ENCODE data around the gene MOB3A. TPM values are rescaled to one million over a fixed set of nuclear protein-coding genes. Genes with fewer than 3 reads are reported as not detected.

MOB3A gene
- total and polyA plus RNA-seq, 5 donors, result 9.5 to 27.0 (median 21.6) TPM

- DNase-seq (peak in 2 of 3 donors; percentile 58 to 61), ATAC-seq (no peak)
- peaks cover 20% of the 10 kb centered on the region for H3K4me1 ChIP-seq (ENCODE audit: control insufficient read depth, insufficient read depth, low read length)
- intact Hi-C loops (cut with DNase I), result no loop called here
- 72% methylated on average over 17 of the region's 17 CpGs for WGBS
- no peak overlapping the region for H3K27ac ChIP-seq (ENCODE audit: low read length)
- no peak overlapping the region for H3K4me3 ChIP-seq (ENCODE audit: low read length)
- no peaks in the 10 kb centered on the region for H3K27me3 ChIP-seq (ENCODE audit: control insufficient read depth, insufficient read depth)
- H3K9me3 ChIP-seq (ENCODE audit: control insufficient read depth, low read length), result no peaks in the 10 kb centered on the region
These were observed 47.8 kb downstream of the MOB3A start for GRCh38 chr19:2048104-2048958.

DNA sequence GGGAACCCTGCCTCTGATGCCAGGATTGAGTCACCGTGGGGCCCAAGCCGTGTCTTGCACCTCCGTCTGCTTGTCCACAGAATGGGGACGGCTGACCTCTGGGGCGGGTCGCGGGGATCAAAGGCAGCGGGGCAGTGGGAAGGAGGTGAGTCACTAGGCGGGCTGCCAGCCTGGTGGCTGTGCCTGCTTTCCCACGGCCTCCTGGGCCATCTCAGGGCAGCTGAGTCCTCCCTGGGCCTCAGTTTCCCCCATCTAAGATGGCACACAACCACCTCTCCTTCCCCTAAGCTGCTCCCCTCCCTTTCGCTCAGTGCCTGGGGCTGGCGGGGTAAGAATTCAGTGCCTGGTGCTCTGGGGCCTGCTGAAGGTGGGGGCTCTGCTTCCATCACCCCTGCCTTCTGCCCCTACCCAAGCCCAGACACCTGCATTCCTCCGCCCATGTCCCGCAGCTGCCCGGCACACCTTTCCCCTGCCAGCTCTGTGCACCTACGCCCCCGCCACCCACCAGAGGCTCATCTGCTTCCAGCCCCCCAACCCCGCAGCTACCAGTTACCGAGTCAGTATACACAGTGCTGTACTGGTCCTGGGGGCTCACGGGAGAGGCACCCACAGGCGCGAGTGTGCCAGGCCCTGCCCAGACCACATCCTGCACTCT is 48.5 kb downstream of the MOB3A start:
- H3K4me1 ChIP-seq (ENCODE audit: control insufficient read depth, insufficient read depth, low read length), result peaks cover 24% of the 10 kb centered on the region

DNA sequence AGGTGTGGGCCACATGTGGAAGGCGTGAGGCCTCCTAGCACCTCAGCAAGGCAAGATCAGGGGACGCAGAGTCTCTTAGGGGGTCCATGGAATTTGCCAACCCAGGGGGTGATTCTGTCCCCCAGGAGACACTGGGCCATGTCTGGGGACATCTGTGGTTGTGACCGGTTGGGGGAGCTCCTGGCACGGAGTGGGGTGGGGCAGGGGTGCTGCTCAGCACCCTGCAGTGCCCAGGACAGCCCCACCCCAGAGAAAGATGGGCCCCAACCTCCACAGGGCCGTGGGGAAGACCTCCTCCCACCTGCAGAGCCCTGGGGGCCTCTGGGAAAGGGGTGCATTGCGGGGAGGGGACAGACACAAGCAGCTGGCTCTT is 49.1 kb downstream of the MOB3A start:
- Histone ChIP-seq H3K9me3 (ENCODE audit: control insufficient read depth, low read length) (no peaks in the 10 kb centered on the region), H3K4me1 (ENCODE audit: control insufficient read depth, insufficient read depth, low read length) (peaks cover 24% of the 10 kb centered on the region), H3K27ac (ENCODE audit: low read length) (no peak overlapping the region), H3K27me3 (ENCODE audit: control insufficient read depth, insufficient read depth) (no peaks in the 10 kb centered on the region), H3K4me3 (ENCODE audit: low read length) (no peak overlapping the region)
- DNase-seq (peak in 1 of 3 donors; percentile 39), ATAC-seq (no peak)
- WGBS, result 84% methylated on average over 6 of the region's 6 CpGs
- intact Hi-C loops (cut with DNase I), result no loop called here

More for the DNA sequence above, 48.5 kb downstream of the MOB3A start:
- 77% methylated on average over 22 of the region's 22 CpGs for WGBS
- no peaks in the 10 kb centered on the region for H3K9me3 ChIP-seq (ENCODE audit: control insufficient read depth, low read length)
- no peak overlapping the region for H3K4me3 ChIP-seq (ENCODE audit: low read length)
- DNase-seq (peak; percentile 70 to 80 (median 73)), ATAC-seq (no peak)
- H3K27me3 ChIP-seq (ENCODE audit: control insufficient read depth, insufficient read depth), result no peaks in the 10 kb centered on the region
- intact Hi-C loops (cut with DNase I), result no loop called here
- H3K27ac ChIP-seq (ENCODE audit: low read length), result no peak overlapping the region

GRCh38 chr19:2046046-2046907 is 49.8 kb downstream of the MOB3A start:
- no peaks in the 10 kb centered on the region for H3K27me3 ChIP-seq (ENCODE audit: control insufficient read depth, insufficient read depth)
- ATAC-seq, result no peak
- no peak overlapping the region for H3K27ac ChIP-seq (ENCODE audit: low read length)
- peak in 2 of 3 donors; percentile 52 to 63 for DNase-seq
- H3K9me3 ChIP-seq (ENCODE audit: control insufficient read depth, low read length), result no peaks in the 10 kb centered on the region
- intact Hi-C loops (cut with DNase I), result no loop called here
- H3K4me1 ChIP-seq (ENCODE audit: control insufficient read depth, insufficient read depth, low read length), result peaks cover 24% of the 10 kb centered on the region
- 91% methylated on average over 50 of the region's 50 CpGs for WGBS
- H3K4me3 ChIP-seq (ENCODE audit: low read length), result no peak overlapping the region

DNA sequence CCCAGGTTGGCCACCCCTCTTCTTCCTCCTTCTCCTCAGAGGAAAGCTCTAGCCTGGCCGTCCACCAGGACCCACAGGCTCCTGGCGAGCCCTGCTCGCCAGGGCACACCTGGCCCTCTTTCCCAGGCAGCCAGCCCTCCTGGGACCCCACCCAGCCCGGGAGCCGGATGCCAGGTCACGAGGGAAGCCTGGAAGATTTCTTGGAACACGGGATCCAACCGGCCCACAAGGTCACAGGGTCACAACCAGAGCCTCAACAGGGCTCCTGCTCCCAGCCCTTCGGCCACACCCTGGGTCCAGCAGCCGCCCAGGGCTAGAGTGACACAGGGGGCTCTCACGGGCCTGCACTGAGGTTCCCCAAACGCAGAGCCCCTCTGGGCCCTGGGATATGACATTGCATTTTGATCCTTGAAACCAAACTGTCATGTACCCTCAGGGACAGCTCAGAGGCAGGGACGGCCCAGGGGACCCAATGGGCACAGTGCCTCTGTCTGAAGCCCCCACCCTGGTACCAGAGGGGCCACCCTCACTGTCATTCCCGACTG is 50.6 kb downstream of the MOB3A start:
- DNase-seq (peak in 2 of 3 donors; percentile 54 to 71), ATAC-seq (no peak)
- Histone ChIP-seq H3K27me3 (ENCODE audit: control insufficient read depth, insufficient read depth) (no peaks in the 10 kb centered on the region), H3K9me3 (ENCODE audit: control insufficient read depth, low read length) (no peaks in the 10 kb centered on the region), H3K4me3 (ENCODE audit: low read length) (no peak overlapping the region), H3K4me1 (ENCODE audit: control insufficient read depth, insufficient read depth, low read length) (peaks cover 24% of the 10 kb centered on the region), H3K27ac (ENCODE audit: low read length) (peak overlapping the region; percentile 9)
- 62% methylated on average over 14 of the region's 14 CpGs for WGBS
- intact Hi-C loops (cut with DNase I), result no loop called here

DNA sequence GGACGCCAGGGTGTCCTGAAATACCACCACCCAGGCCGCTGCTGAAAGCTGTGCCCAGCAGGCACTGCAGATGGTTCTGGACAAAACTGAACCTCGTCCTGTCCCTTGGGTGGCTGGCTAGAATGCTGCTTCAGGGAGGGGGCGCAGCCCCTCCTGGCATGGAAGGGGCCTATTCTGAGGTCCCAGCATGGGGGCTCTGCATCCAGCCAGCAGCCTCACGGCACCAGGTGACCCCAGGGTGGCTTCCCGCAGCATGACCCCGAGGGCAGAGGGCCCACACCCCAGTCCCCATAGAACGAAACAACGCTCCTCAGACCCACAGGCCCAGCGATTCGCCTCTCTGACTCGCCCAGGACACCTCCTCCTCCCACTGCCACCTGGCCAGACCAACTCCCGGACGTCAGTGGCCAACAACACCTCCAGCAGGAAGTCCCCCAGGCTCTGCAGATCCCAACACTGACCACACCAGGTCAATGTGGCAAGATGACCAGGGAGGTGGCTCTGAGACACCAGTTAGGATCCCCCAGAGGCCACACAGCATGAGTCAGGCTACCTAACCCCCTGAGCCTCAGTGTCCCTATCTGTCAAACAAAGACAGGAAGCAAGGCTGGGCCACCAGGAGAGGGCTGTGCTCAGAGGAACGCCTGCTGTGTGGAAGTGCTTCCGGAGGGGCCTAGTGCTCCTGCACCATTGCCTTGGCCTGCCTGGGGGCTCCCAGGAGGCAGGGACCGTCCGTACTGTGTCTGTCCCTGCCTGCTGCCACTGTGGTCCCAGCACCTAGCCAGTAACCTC is 51.2 kb downstream of the MOB3A start:
- Histone ChIP-seq H3K27me3 (ENCODE audit: control insufficient read depth, insufficient read depth) (no peaks in the 10 kb centered on the region), H3K4me3 (ENCODE audit: low read length) (no peak overlapping the region), H3K9me3 (ENCODE audit: control insufficient read depth, low read length) (no peaks in the 10 kb centered on the region), H3K4me1 (ENCODE audit: control insufficient read depth, insufficient read depth, low read length) (peaks cover 24% of the 10 kb centered on the region), H3K27ac (ENCODE audit: low read length) (no peak overlapping the region)
- no peak for DNase-seq
- ATAC-seq, result no peak
- WGBS, result 85% methylated on average over 18 of the region's 18 CpGs
- intact Hi-C loops (cut with DNase I), result no loop called here

- intact Hi-C loops (cut with DNase I), result no loop called here
- peaks cover 21% of the 10 kb centered on the region for H3K4me1 ChIP-seq (ENCODE audit: control insufficient read depth, insufficient read depth, low read length)
- WGBS, result 82% methylated on average over 11 of the region's 11 CpGs
- no peak overlapping the region for H3K4me3 ChIP-seq (ENCODE audit: low read length)
- peak in 2 of 3 donors; percentile 64 to 66 for DNase-seq
- ATAC-seq, result no peak
- H3K27me3 ChIP-seq (ENCODE audit: control insufficient read depth, insufficient read depth), result no peaks in the 10 kb centered on the region
- no peaks in the 10 kb centered on the region for H3K9me3 ChIP-seq (ENCODE audit: control insufficient read depth, low read length)
- peak overlapping the region; percentile 6 for H3K27ac ChIP-seq (ENCODE audit: low read length)
These were observed 52.0 kb downstream of the MOB3A start for GRCh38 chr19:2043961-2044708.

- intact Hi-C loops (cut with DNase I), result no loop called here
- H3K9me3 ChIP-seq (ENCODE audit: control insufficient read depth, low read length), result no peaks in the 10 kb centered on the region
- H3K4me1 ChIP-seq (ENCODE audit: control insufficient read depth, insufficient read depth, low read length), result peaks cover 15% of the 10 kb centered on the region
- no peak overlapping the region for H3K4me3 ChIP-seq (ENCODE audit: low read length)
- peak overlapping the region; percentile 84 for H3K27ac ChIP-seq (ENCODE audit: low read length)
- ATAC-seq, result no peak
- peak in 2 of 3 donors; percentile 57 to 74 for DNase-seq
- WGBS, result 61% methylated on average over 9 of the region's 9 CpGs
- no peaks in the 10 kb centered on the region for H3K27me3 ChIP-seq (ENCODE audit: control insufficient read depth, insufficient read depth)
These were observed 52.9 kb downstream of the MOB3A start for GRCh38 chr19:2043251-2043641.

- Histone ChIP-seq H3K4me3 (ENCODE audit: low read length) (no peak overlapping the region), H3K9me3 (ENCODE audit: control insufficient read depth, low read length) (no peaks in the 10 kb centered on the region), H3K27ac (ENCODE audit: low read length) (peak overlapping the region; percentile 84), H3K27me3 (ENCODE audit: control insufficient read depth, insufficient read depth) (no peaks in the 10 kb centered on the region), H3K4me1 (ENCODE audit: control insufficient read depth, insufficient read depth, low read length) (peaks cover 14% of the 10 kb centered on the region)
- ATAC-seq (peak in 1 of 2 donors; percentile 3), DNase-seq (peak in 2 of 3 donors; percentile 76 to 84)
- intact Hi-C loops (cut with DNase I), result no loop called here
- WGBS, result 39% methylated on average over 29 of the region's 29 CpGs
These were observed 53.5 kb downstream of the MOB3A start for GRCh38 chr19:2042485-2043250.

All from right cardiac atrium (tissue), 5 donors.